Endothelial cell of umbilical vein (primary cell): ENCODE measurements around the gene STK39. TPM values are rescaled to one million over a fixed set of nuclear protein-coding genes. Genes with fewer than 3 reads are reported as not detected.

Experiments used
- BruUV-seq: library from RNA; stranded (reverse); fragments of 400-500 nt; replicated peaks from 2 replicates; lab custom pipeline; 2021; lab: Mats Ljungman, UMichigan
- CTCF ChIA-PET: fragments of 300-600, 350-600 bp; sonication (Branson Sonifier 250); formaldehyde crosslinking; loops from one replicate; lab custom pipeline; 2021; ENCODE audit warnings: antibody characterized with exemption, inconsistent platforms; lab: Charles Lee
- POLR2A ChIA-PET: fragments of 300-600, 350-600 bp; sonication (Branson Sonifier 250); formaldehyde crosslinking; loops from one replicate; lab custom pipeline; 2021; ENCODE audit warnings: antibody characterized with exemption, inconsistent platforms; lab: Charles Lee
- DNase-seq: peaks from one replicate; pipeline ENCODE4 v3.0.0-alpha.2; 2011; ENCODE audit warnings: low read depth, low spot score
- FAIRE-seq: peaks from 2 replicates; lab custom pipeline; 2011; peaks lifted over from hg19 to GRCh38; lab: Jason Lieb, UNC
- H2AFZ ChIP-seq: 2 replicates; pipeline ENCODE4 v1.6.0; 2012; ENCODE audit warnings: low read depth, low read length, control low read depth, inconsistent platforms
- H3K27ac ChIP-seq: 2 replicates; pipeline ENCODE4 v1.5.1; 2011; ENCODE audit warnings: low read depth, mild to moderate bottlenecking, control low read depth, low read length, moderate library complexity; ENCODE audit not compliant: insufficient read depth
- H3K27me3 ChIP-seq, 2 experiments: 2 replicates each; pipeline versions ENCODE4 v1.6.0 to v1.6.1; 2011; ENCODE audit warnings: low read length in 2 of 2, mixed read lengths in 1 of 2; ENCODE audit not compliant: control insufficient read depth in 2 of 2, insufficient read depth in 2 of 2
- H3K36me3 ChIP-seq, 2 experiments: 2 replicates in 1 of 2; 3 replicates in 1 of 2; pipeline ENCODE4 v1.5.1; 2011; ENCODE audit warnings: low read length in 2 of 2, mild to moderate bottlenecking in 1 of 2, moderate library complexity in 1 of 2; ENCODE audit not compliant: control insufficient read depth in 2 of 2, insufficient read depth in 2 of 2; ENCODE audit errors: extremely low read depth in 1 of 2
- H3K4me1 ChIP-seq: 3 replicates; pipeline ENCODE4 v1.5.1; 2011; ENCODE audit warnings: mild to moderate bottlenecking, low read length; ENCODE audit not compliant: control insufficient read depth, insufficient read depth; ENCODE audit errors: extremely low read depth
- H3K4me2 ChIP-seq: 2 replicates; pipeline ENCODE4 v1.6.1; 2011; ENCODE audit warnings: low read length, control low read depth, mixed read lengths; ENCODE audit not compliant: insufficient read depth
- H3K4me3 ChIP-seq, 3 experiments: fragments of 200-600 bp in 1 of 3; sonication (generic), shearing (Covaris generic) in 1 of 3; replicated peaks in 1 of 3; 2 replicates each; pipeline ENCODE4 v1.5.1; 2011 to 2016; ENCODE audit warnings: control low read depth in 3 of 3, low read length in 3 of 3, mild to moderate bottlenecking in 2 of 3, inconsistent platforms in 1 of 3, low read depth in 1 of 3, moderate library complexity in 1 of 3; ENCODE audit not compliant: insufficient read depth in 1 of 3
- H3K79me2 ChIP-seq: 2 replicates; pipeline ENCODE4 v1.6.0; 2012; ENCODE audit warnings: low read length, inconsistent platforms; ENCODE audit not compliant: control insufficient read depth, insufficient read depth
- H3K9ac ChIP-seq: replicated peaks from 2 replicates; pipeline ENCODE3; 2011; ENCODE audit warnings: low read length, control low read depth; ENCODE audit not compliant: insufficient read depth; ENCODE audit errors: extremely low read depth
- H3K9me1 ChIP-seq: replicated peaks from 3 replicates; pipeline ENCODE4 v1.6.0; 2011; ENCODE audit warnings: mild to moderate bottlenecking, low read length; ENCODE audit not compliant: control insufficient read depth, insufficient read depth; ENCODE audit errors: extremely low read depth
- H3K9me3 ChIP-seq: replicated peaks from 2 replicates; pipeline ENCODE4 v1.5.1; 2012; ENCODE audit warnings: low read length, inconsistent platforms; ENCODE audit not compliant: control insufficient read depth, insufficient read depth
- H4K20me1 ChIP-seq: replicated peaks from 2 replicates; pipeline ENCODE3; 2011; ENCODE audit warnings: mild to moderate bottlenecking, low read length; ENCODE audit not compliant: control insufficient read depth, insufficient read depth; ENCODE audit errors: extremely low read depth
- EZH2 ChIP-seq: IDR thresholded peaks from 2 replicates; pipeline ENCODE4 v1.6.1; 2012; ENCODE audit warnings: borderline replicate concordance, low read depth, mild to moderate bottlenecking, moderate library complexity, low read length, inconsistent platforms; ENCODE audit not compliant: severe bottlenecking
- FOS ChIP-seq: IDR thresholded peaks from 2 replicates; pipeline ENCODE4 v1.6.1; 2011; ENCODE audit warnings: mild to moderate bottlenecking, low read length, moderate library complexity, borderline replicate concordance; ENCODE audit not compliant: insufficient read depth
- GATA2 ChIP-seq: IDR thresholded peaks from 2 replicates; pipeline ENCODE4 v1.7.0; 2011; ENCODE audit warnings: low read depth, mild to moderate bottlenecking, moderate library complexity, mixed read lengths, low read length; ENCODE audit not compliant: insufficient read length, insufficient read depth
- JUN ChIP-seq: IDR thresholded peaks from 2 replicates; pipeline ENCODE4 v1.6.1; 2011; ENCODE audit warnings: borderline replicate concordance, low read depth; ENCODE audit not compliant: insufficient read length, insufficient read depth
- MYC ChIP-seq: IDR thresholded peaks from one replicate; pipeline ENCODE4 v1.6.1; 2011; ENCODE audit warnings: mild to moderate bottlenecking, low read depth, low read length
- POLR2A ChIP-seq: IDR thresholded peaks from 2 replicates; pipeline ENCODE4 v1.6.1; 2012; ENCODE audit warnings: low read depth, mild to moderate bottlenecking, control low read depth, low read length
- POLR2AphosphoS5 ChIP-seq: IDR thresholded peaks from 2 replicates; pipeline ENCODE4 v1.6.1; 2012; ENCODE audit warnings: low read depth, mild to moderate bottlenecking, control low read depth, low read length, moderate library complexity; ENCODE audit not compliant: insufficient read depth
- dilution Hi-C: fragments of 300-500 bp; cut with MboI; formaldehyde crosslinking; loops from one replicate; pipeline ENCODE4 v1.15.0; 2019; ENCODE audit warnings: low sequenced_read_pairs; ENCODE audit not compliant: extremely low pct_ligation_motif_present
- intact Hi-C: fragments of 100-400 bp; cut with micrococcal nuclease; formaldehyde crosslinking; loops from one replicate; pipeline ENCODE4 v1.10.0; 2022
- polyA plus RNA-seq, 4 experiments: library from polyadenylated mRNA; depleted of rRNA in 3 of 4; stranded (reverse) in 3 of 4; unstranded in 1 of 4; fragments of >200 nt; gene quantifications; 2 replicates each; pipeline versions ENCODE4 v1.2.1 to v1.2.3, GENCODE V29; 2011 to 2012; ENCODE audit warnings: missing spikeins in 1 of 4
- total RNA-seq: library from RNA; stranded (reverse); gene quantifications from 2 replicates; pipeline ENCODE4 v1.2.3, GENCODE V29; 2021
- TF ChIP-seq, protein P1 (sequence below): IDR thresholded peaks from 2 replicates; pipeline ENCODE4 v1.6.1; 2011; ENCODE audit not compliant: insufficient read depth, insufficient read length
- TF ChIP-seq, protein P2 (sequence below), 2 donors: IDR thresholded peaks; 1 replicate in 1 of 2; 2 replicates in 1 of 2; pipeline ENCODE4 v1.5.1; 2011; ENCODE audit warnings: low read length in 2 of 2, mild to moderate bottlenecking in 2 of 2, moderate library complexity in 2 of 2, control low read depth in 1 of 2, inconsistent platforms in 1 of 2, low read depth in 1 of 2; ENCODE audit not compliant: insufficient read depth in 1 of 2; ENCODE audit errors: extremely low read depth in 1 of 2

Gene STK39
- total and polyA plus RNA-seq, 2 donors (not counting 3 experiments of a cell fraction or from before 2014, with no cell fraction given) = 4.6 to 13.1 TPM

DNA sequence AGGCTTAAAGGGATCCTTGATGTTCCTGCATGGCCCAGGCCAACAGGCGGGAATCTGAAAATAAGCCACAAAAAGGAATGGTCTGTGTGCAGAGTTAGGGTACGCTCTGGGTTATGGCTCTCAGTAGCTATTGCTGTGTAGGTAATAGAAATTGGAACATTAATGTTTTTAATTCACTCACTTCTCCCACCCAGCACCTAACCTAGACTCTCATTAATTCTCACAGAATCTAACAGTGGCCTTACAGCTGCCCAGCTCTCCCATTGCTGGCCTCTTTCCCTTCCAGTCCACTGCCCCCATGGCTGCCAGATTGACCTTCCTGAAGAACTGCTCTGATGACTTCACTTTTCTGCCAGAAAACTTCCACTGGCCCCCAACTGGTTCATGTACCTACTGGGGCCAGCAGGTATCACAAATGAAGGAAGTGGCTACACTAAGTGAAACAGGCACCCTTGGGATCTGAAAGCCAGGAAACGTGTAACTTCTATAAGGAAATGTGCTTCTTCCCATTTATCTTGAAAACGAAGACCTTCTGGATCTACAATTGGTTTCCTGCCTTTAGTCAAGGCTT, 315.2 kb downstream of the STK39 start:
- no peaks in the 10 kb centered on the region for H3K4me1 ChIP-seq
- H3K27me3 ChIP-seq = no peaks in the 10 kb centered on the region
- no peaks in the 10 kb centered on the region for H3K36me3 ChIP-seq
- no peak for DNase-seq
- H3K79me2 ChIP-seq = no peaks in the 10 kb centered on the region
- BruUV-seq = no TSS peak
- POLR2A ChIA-PET = no interaction called here
- H3K4me2 ChIP-seq = no peak overlapping the region
- FAIRE-seq = no peak
- H3K9me3 ChIP-seq = no peaks in the 10 kb centered on the region
- dilution Hi-C loops = no loop called here
- no peaks in the 10 kb centered on the region for H3K9me1 ChIP-seq
- H3K27ac ChIP-seq = no peak overlapping the region
- TF ChIP-seq, protein P1, sequence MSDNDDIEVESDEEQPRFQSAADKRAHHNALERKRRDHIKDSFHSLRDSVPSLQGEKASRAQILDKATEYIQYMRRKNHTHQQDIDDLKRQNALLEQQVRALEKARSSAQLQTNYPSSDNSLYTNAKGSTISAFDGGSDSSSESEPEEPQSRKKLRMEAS = no peak
- TF ChIP-seq EZH2 = no peak
- TF ChIP-seq JUN = no peak
- no peak for TF ChIP-seq POLR2AphosphoS5
- no peak for TF ChIP-seq FOS
- TF ChIP-seq GATA2 = no peak
- no peak for TF ChIP-seq MYC
- no peak for TF ChIP-seq POLR2A
- TF ChIP-seq, protein P2, sequence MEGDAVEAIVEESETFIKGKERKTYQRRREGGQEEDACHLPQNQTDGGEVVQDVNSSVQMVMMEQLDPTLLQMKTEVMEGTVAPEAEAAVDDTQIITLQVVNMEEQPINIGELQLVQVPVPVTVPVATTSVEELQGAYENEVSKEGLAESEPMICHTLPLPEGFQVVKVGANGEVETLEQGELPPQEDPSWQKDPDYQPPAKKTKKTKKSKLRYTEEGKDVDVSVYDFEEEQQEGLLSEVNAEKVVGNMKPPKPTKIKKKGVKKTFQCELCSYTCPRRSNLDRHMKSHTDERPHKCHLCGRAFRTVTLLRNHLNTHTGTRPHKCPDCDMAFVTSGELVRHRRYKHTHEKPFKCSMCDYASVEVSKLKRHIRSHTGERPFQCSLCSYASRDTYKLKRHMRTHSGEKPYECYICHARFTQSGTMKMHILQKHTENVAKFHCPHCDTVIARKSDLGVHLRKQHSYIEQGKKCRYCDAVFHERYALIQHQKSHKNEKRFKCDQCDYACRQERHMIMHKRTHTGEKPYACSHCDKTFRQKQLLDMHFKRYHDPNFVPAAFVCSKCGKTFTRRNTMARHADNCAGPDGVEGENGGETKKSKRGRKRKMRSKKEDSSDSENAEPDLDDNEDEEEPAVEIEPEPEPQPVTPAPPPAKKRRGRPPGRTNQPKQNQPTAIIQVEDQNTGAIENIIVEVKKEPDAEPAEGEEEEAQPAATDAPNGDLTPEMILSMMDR (IDR thresholded peaks at IDR 0.05; ENCODE audit: extremely low read depth in 1 of 2, insufficient read depth in 1 of 2, low read depth in 1 of 2, low read length in 2 of 2) = no peak
- H2AFZ ChIP-seq = no peak overlapping the region
- intact Hi-C loops = no loop called here
- H3K4me3 ChIP-seq = no peak overlapping the region
- CTCF ChIA-PET = no interaction called here
- no peak overlapping the region for H3K9ac ChIP-seq
- no peaks in the 10 kb centered on the region for H4K20me1 ChIP-seq
